A549 (cell line): ENCODE data around the gene CFAP410. TPM values are rescaled to one million over a fixed set of nuclear protein-coding genes. Genes with fewer than 3 reads are reported as not detected.
A peak's percentile ranks its signal among the peaks of the same experiment; 100 is the strongest.
"Not testable (repeated sequence)": the region's sequence is repeated elsewhere in the genome, so short reads cannot be mapped to it uniquely, and the experiment has no call there.

Source experiments
- ATAC-seq, 2 experiments: fragments of 200-7000 bp in 1 of 2; fragments of >200 bp in 1 of 2; cut with Nextera tagmentation in 1 of 2; cut with Tn5 transposase in 1 of 2; 3 replicates each; pipeline versions ENCODE4 v1.8.0 to v1.9.1; 2018 to 2020; ENCODE audit warnings: mild to moderate bottlenecking in 1 of 2, moderate library complexity in 1 of 2
- CTCF ChIA-PET: fragments of 300-600 bp; sonication (Branson Sonifier 250); formaldehyde crosslinking; extraction: SDS; loops from one replicate; lab custom pipeline; 2021; ENCODE audit warnings: antibody characterized with exemption, inconsistent platforms; lab: Yijun Ruan, JAX
- POLR2A ChIA-PET: fragments of 350-600 bp; formaldehyde crosslinking; extraction: SDS; loops from one replicate; lab custom pipeline; 2021; ENCODE audit warnings: antibody characterized with exemption, inconsistent platforms; lab: Yijun Ruan, JAX
- DNase-seq, 2 experiments: peaks; one replicate each; pipeline versions ENCODE4 v3.0.0 to v3.0.0-alpha.2; 2011 to 2016; ENCODE audit warnings: low read depth in 1 of 2, low spot score in 1 of 2
- FAIRE-seq: peaks from 2 replicates; lab custom pipeline; 2011; peaks lifted over from hg19 to GRCh38; lab: Jason Lieb, UNC
- H3K27ac ChIP-seq, 2 experiments: fragments of >200 bp; sonication (Bioruptor Twin); formaldehyde crosslinking; 3 replicates each; pipeline ENCODE4 v1.5.1; 2016 to 2017
- H3K4me1 ChIP-seq: fragments of >200 bp; sonication (Bioruptor Twin); formaldehyde crosslinking; 3 replicates; pipeline ENCODE4 v1.6.1; 2016
- H3K4me2 ChIP-seq: fragments of >200 bp; sonication (Bioruptor Twin); formaldehyde crosslinking; 3 replicates; pipeline ENCODE4 v1.6.1; 2016
- H3K4me3 ChIP-seq: fragments of >200 bp; sonication (Bioruptor Twin); formaldehyde crosslinking; 3 replicates; pipeline ENCODE4 v1.5.1; 2016
- H3K9me3 ChIP-seq: fragments of >200 bp; sonication (Bioruptor Twin); formaldehyde crosslinking; 3 replicates; pipeline ENCODE4 v1.6.1; 2016
- CHD2 ChIP-seq: fragments of 150-350 bp; IDR thresholded peaks from 2 replicates; pipeline ENCODE4 v1.6.1; 2014; ENCODE audit warnings: low read length; ENCODE audit not compliant: partially characterized antibody
- E2F6 ChIP-seq: IDR thresholded peaks from 2 replicates; pipeline ENCODE4 v1.6.1; 2012; ENCODE audit warnings: low read depth, borderline replicate concordance
- EHMT2 ChIP-seq: fragments of 200-600 bp; sonication (generic); IDR thresholded peaks from 2 replicates; pipeline ENCODE4 v1.6.1; 2016; ENCODE audit warnings: antibody characterized with exemption, low read depth, mild to moderate bottlenecking, moderate library complexity
- EP300 ChIP-seq, 2 experiments: fragments of >200 bp; sonication (Bioruptor Twin); formaldehyde crosslinking; IDR thresholded peaks; 2 replicates in 1 of 2; 3 replicates in 1 of 2; pipeline ENCODE4 v1.6.1; 2016 to 2017
- ESRRA ChIP-seq: fragments of 150-350 bp; IDR thresholded peaks from 2 replicates; pipeline ENCODE4 v1.6.1; 2014; ENCODE audit warnings: mild to moderate bottlenecking, low read length, borderline replicate concordance
- FOSB ChIP-seq: fragments of 250-450 bp; sonication (Bioruptor Pico); IDR thresholded peaks from 2 replicates; pipeline ENCODE4 v1.5.0; 2020; ENCODE audit warnings: mild to moderate bottlenecking, moderate library complexity
- FOSL2 ChIP-seq, 2 experiments: fragments of 450-650 bp in 1 of 2; fragments of >200 bp in 1 of 2; sonication (Bioruptor Twin) in 1 of 2; formaldehyde crosslinking; IDR thresholded peaks; 2 replicates each; pipeline versions ENCODE4 v1.5.0 to v1.6.1; 2016 to 2020; ENCODE audit warnings: mild to moderate bottlenecking in 1 of 2, moderate library complexity in 1 of 2
- HEYL ChIP-seq: fragments of 250-450 bp; sonication (Bioruptor Pico); IDR thresholded peaks from 2 replicates; pipeline ENCODE4 v1.8.0; 2021; ENCODE audit warnings: mild to moderate bottlenecking, moderate library complexity
- HOXA7 ChIP-seq: fragments of 250-450 bp; sonication (Bioruptor Pico); IDR thresholded peaks from 2 replicates; pipeline ENCODE4 v1.5.0; 2020; ENCODE audit warnings: mild to moderate bottlenecking, moderate library complexity
- KDM1A ChIP-seq: fragments of 200-600 bp; sonication (generic); IDR thresholded peaks from 2 replicates; pipeline ENCODE4 v1.6.1; 2016; ENCODE audit warnings: low read depth, mild to moderate bottlenecking
- MAZ ChIP-seq: fragments of 150-350 bp; IDR thresholded peaks from 2 replicates; pipeline ENCODE4 v1.6.1; 2014; ENCODE audit warnings: antibody characterized with exemption, low read depth, low read length, borderline replicate concordance
- PBX3 ChIP-seq: IDR thresholded peaks from 2 replicates; pipeline ENCODE4 v1.6.1; 2012
- PHF8 ChIP-seq: fragments of 200-600 bp; sonication (generic); IDR thresholded peaks from 2 replicates; pipeline ENCODE4 v1.6.1; 2016; ENCODE audit warnings: low read depth, mild to moderate bottlenecking, antibody characterized with exemption, moderate library complexity, borderline replicate concordance
- POLR2AphosphoS2 ChIP-seq: conservative IDR thresholded peaks from 2 replicates; pipeline ENCODE4 v1.6.1; 2012; ENCODE audit warnings: low read length, improper control_type of control experiment, inconsistent platforms
- RARB ChIP-seq: fragments of 250-450 bp; sonication (Bioruptor Pico); IDR thresholded peaks from 2 replicates; pipeline ENCODE4 v1.8.0; 2021; ENCODE audit warnings: mild to moderate bottlenecking, moderate library complexity
- RCOR1 ChIP-seq: fragments of 150-350 bp; IDR thresholded peaks from 2 replicates; pipeline ENCODE4 v1.6.1; 2014; ENCODE audit warnings: antibody characterized with exemption, low read length, low read depth
- RFX5 ChIP-seq: fragments of 450-650 bp; IDR thresholded peaks from 2 replicates; pipeline ENCODE4 v1.7.1; 2014; ENCODE audit warnings: antibody characterized with exemption, mild to moderate bottlenecking, moderate library complexity
- TFCP2L1 ChIP-seq: fragments of 250-450 bp; sonication (Bioruptor Pico); IDR thresholded peaks from 2 replicates; pipeline ENCODE4 v1.5.0; 2021; ENCODE audit warnings: mild to moderate bottlenecking
- ZC3H11A ChIP-seq: fragments of 450-650 bp; IDR thresholded peaks from 2 replicates; pipeline ENCODE4 v1.6.1; 2014; ENCODE audit warnings: antibody characterized with exemption, mild to moderate bottlenecking
- ZFP36 ChIP-seq: fragments of 450-650 bp; IDR thresholded peaks from 2 replicates; pipeline ENCODE4 v1.6.1; 2014; ENCODE audit warnings: borderline replicate concordance; ENCODE audit not compliant: partially characterized antibody
- ZNF302 ChIP-seq: fragments of 250-450 bp; sonication (Bioruptor Pico); IDR thresholded peaks from 2 replicates; pipeline ENCODE4 v1.9.0; 2021; ENCODE audit warnings: inconsistent platforms, mild to moderate bottlenecking, moderate library complexity
- WGBS: methylation state at CpG from one replicate; pipeline ENCODE4 v1.1.6; 2017; ENCODE audit errors: missing lambda C conversion rate; 5-methylcytosine and 5-hydroxymethylcytosine counted together
- polyA plus RNA-seq, 4 experiments: library from polyadenylated mRNA; depleted of rRNA in 3 of 4; stranded (reverse); fragments of >200 nt; fragmentation: RNase III in 1 of 4; extraction: RNeasy Plus Mini Kit Qiagen cat#74134 plus additional on column Dnase treatment in 1 of 4; gene quantifications; 2 replicates in 3 of 4; 3 replicates in 1 of 4; pipeline ENCODE4 v1.2.3, GENCODE V29; 2011 to 2017
- TF ChIP-seq, protein P1 (sequence below): fragments of >200 bp; sonication (Bioruptor Twin); formaldehyde crosslinking; IDR thresholded peaks from 3 replicates; pipeline ENCODE4 v1.6.1; 2016
- TF ChIP-seq, protein P2 (sequence below): IDR thresholded peaks from 2 replicates; pipeline ENCODE4 v1.6.1; 2012

CFAP410 gene
- polyA plus RNA-seq, 2 of the 4 experiments (the other 2 are of a cell fraction), result 3.2 to 7.1 TPM

GRCh38 chr21:44304011-44304616 is 35.1 kb downstream of the CFAP410 start:
- Histone ChIP-seq H3K9me3 (no peaks in the 10 kb centered on the region), H3K27ac (no peak overlapping the region; a peak in 1 of 6 replicates), H3K4me3 (no peak overlapping the region), H3K4me2 (no peak overlapping the region), H3K4me1 (peaks cover 10% of the 10 kb centered on the region; the same call in 1 of the 3 replicates)
- FAIRE-seq (no peak), ATAC-seq (no peak), DNase-seq (no peak)
- ChIA-PET CTCF (interaction anchor here (0.7 to 3.4 kb wide), 10 partner anchors 9 to 436 kb away, joined by 3 to 15 read pairs (median 3); no protein-coding TSS in a partner anchor), POLR2A (no interaction called here)
- 89% methylated on average over 12 of the region's 16 CpGs for WGBS
- TF ChIP-seq EHMT2 (no peak), RCOR1 (no peak), ZFP36 (no peak), CHD2 (no peak), MAZ (no peak), ZC3H11A (no peak), TFCP2L1 (CRISPR knock-in tag) (no peak)
- TF ChIP-seq, protein P1, sequence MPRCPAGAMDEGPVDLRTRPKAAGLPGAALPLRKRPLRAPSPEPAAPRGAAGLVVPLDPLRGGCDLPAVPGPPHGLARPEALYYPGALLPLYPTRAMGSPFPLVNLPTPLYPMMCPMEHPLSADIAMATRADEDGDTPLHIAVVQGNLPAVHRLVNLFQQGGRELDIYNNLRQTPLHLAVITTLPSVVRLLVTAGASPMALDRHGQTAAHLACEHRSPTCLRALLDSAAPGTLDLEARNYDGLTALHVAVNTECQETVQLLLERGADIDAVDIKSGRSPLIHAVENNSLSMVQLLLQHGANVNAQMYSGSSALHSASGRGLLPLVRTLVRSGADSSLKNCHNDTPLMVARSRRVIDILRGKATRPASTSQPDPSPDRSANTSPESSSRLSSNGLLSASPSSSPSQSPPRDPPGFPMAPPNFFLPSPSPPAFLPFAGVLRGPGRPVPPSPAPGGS, result no peak

DNA sequence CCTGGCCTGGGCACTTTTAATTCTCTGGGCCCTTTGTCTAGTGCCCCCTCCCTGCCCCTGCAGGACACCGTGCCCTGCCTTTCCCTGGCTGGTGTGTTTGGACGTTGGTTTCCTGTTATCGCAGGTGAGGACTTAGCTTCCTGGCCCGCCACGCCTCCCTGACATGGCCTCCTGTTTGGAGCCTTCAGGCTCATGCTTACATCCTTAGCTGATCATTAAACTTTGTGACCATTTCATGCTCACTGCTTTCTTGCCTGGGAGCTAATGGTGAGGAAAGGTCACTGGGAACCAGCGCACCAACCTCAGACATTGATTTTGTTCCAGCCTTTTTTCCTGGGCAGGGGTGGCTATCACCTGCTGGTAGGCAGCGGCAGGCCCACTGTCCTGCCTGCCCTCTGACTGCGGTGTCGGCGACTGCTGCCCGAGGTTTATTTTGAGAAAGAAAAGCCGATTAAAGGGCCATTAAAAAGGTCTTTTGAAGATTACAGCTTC is 35.7 kb downstream of the CFAP410 start:
- Histone ChIP-seq H3K27ac (no peak overlapping the region), H3K4me2 (no peak overlapping the region), H3K9me3 (no peaks in the 10 kb centered on the region)
- CTCF ChIA-PET, result interaction anchor here (0.6 to 3.4 kb wide), 6 partner anchors 9 to 152 kb away, joined by 3 to 15 read pairs (median 3); no protein-coding TSS in a partner anchor
- 85% methylated on average over 12 of the region's 12 CpGs for WGBS
- DNase-seq, result no peak
- TF ChIP-seq HEYL (CRISPR knock-in tag), result no peak
- TF ChIP-seq POLR2AphosphoS2, result no peak
- no peak for TF ChIP-seq ZC3H11A
- no peak for TF ChIP-seq EP300 (IDR thresholded peaks at IDR 0.05)
- TF ChIP-seq, protein P2, sequence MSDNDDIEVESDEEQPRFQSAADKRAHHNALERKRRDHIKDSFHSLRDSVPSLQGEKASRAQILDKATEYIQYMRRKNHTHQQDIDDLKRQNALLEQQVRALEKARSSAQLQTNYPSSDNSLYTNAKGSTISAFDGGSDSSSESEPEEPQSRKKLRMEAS, result no peak
- TF ChIP-seq, all 56 proteins: peak for 0
- Histone ChIP-seq H3K4me3 (no peak overlapping the region), H3K4me1 (peaks cover 10% of the 10 kb centered on the region; the same call in 1 of the 3 replicates)
- ATAC-seq, result no peak
- no peak for FAIRE-seq
- POLR2A ChIA-PET, result no interaction called here

- DNase-seq (peak in 1 of 2 experiments; percentile 35), ATAC-seq (0 out of 6 replicates have a peak, but pooled peaks of 1 of the 2 experiments have one; percentile 22)
- FAIRE-seq, H3K4me3 ChIP-seq, H3K9me3 ChIP-seq, H3K4me2 ChIP-seq, H3K27ac ChIP-seq, POLR2A ChIA-PET: not testable (repeated sequence)
- CTCF ChIA-PET, result interaction anchor here (0.6 to 1.9 kb wide), 4 partner anchors 12 to 491 kb away, joined by 3 to 6 read pairs (median 3); no protein-coding TSS in a partner anchor
- H3K4me1 ChIP-seq, result peaks cover 10% of the 10 kb centered on the region; the same call in 1 of the 3 replicates
- WGBS, result 86% methylated on average over 19 of the region's 23 CpGs
Measured at GRCh38 chr21:44302573-44303401, 36.4 kb downstream of the CFAP410 start.

DNA sequence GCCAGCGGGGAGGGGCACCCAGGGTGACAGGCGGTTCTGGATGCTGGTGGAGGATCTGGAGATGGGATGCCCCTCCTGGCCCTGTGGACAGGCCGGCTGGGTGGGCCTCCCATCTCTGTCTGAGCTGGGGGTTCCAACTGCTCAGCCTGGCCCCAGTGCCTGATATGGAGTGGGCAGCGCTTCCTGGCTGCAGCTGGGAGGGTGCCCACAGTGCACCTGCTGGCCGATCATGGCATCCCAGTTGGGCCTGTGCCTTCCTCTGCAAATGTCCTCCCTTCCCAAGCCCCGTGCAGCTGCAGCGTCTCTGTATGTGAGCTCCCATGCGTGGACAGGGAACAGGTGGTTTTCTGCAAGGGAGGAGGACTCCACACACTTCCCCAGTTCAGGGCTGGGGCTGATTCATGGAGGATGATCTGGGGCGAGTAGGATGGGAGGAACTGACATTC is 37.2 kb downstream of the CFAP410 start:
- WGBS, result 93% methylated on average over 2 of the region's 9 CpGs
- FAIRE-seq, result no peak
- CTCF ChIA-PET, result interaction anchor here (1.1 to 1.9 kb wide), 3 partner anchors 13 to 491 kb away, joined by 3 to 6 read pairs (median 3); no protein-coding TSS in a partner anchor
- no peak overlapping the region for H3K4me3 ChIP-seq
- peaks cover 10% of the 10 kb centered on the region; the same call in 1 of the 3 replicates for H3K4me1 ChIP-seq
- no peak overlapping the region for H3K4me2 ChIP-seq
- ATAC-seq, result no peak; a peak in 1 of 6 replicates
- no peaks in the 10 kb centered on the region for H3K9me3 ChIP-seq
- POLR2A ChIA-PET, result no interaction called here
- H3K27ac ChIP-seq, result no peak overlapping the region
- DNase-seq, result no peak
- TF ChIP-seq RARB, result no peak
- TF ChIP-seq ZNF302, result no peak
- no peak for TF ChIP-seq KDM1A
- no peak for TF ChIP-seq CHD2
- TF ChIP-seq HOXA7 (CRISPR knock-in tag), result no peak
- no peak for TF ChIP-seq PHF8
- no peak for TF ChIP-seq PBX3
- TF ChIP-seq FOSB (CRISPR knock-in tag), result no peak
- no peak for TF ChIP-seq RFX5
- no peak for TF ChIP-seq ZC3H11A
- TF ChIP-seq ZFP36, result no peak
- no peak for TF ChIP-seq E2F6
- TF ChIP-seq ESRRA, result no peak
- TF ChIP-seq POLR2AphosphoS2, result no peak
- no peak for TF ChIP-seq FOSL2 (IDR thresholded peaks at IDR 0.05)
- no peak for TF ChIP-seq FOSL2 (CRISPR knock-in tag; IDR thresholded peaks at IDR 0.05)
